ENCODE measurements around the gene ACER2. TPM values are rescaled to one million over a fixed set of nuclear protein-coding genes. Genes with fewer than 3 reads are reported as not detected.

Gene ACER2
- total RNA-seq, 4 donors from 2014 or later: 2.8 to 13.2 (median 9.3) TPM

DNA sequence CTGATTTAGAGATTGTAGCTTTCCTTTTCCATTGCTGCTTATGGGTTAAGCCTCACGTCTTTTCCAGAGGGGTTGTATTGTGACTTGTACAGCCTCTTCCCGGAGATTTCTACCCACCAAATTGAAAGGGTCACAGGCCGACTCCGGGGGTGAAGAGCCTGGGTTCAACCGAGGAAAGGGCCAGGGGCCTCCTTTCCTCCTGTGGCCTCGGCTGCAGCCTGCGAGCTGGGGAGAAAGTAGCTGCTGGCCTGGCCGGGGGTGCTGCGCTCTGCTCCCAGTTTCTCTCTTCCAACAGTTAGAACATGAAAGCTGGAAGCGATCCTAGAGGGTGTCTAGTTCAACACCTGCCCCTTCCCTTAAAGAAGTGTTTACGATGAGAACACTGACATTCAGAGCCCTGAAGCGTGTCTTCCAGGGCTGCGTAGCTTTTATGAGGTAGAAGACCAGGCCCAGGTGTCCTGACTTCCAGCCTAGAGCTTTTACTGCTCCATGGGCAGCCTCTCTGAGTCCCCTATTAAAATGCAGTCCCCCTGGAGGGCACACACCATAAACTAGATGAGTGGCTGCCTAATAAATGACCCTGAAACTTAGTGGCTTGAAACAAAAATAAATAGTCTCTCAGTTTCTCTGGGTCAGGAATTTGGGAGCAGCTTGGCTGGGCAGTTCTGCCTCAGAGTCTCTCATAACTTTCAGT, 56.9 kb downstream of the ACER2 start:
- TF ChIP-seq EP300 (IDR thresholded peaks at IDR 0.05; ENCODE audit: low read depth) (no peak), POLR2A (IDR thresholded peaks at IDR 0.05) (no peak), POLR2AphosphoS5 (IDR thresholded peaks at IDR 0.05) (no peak)
- TF ChIP-seq, protein P1, sequence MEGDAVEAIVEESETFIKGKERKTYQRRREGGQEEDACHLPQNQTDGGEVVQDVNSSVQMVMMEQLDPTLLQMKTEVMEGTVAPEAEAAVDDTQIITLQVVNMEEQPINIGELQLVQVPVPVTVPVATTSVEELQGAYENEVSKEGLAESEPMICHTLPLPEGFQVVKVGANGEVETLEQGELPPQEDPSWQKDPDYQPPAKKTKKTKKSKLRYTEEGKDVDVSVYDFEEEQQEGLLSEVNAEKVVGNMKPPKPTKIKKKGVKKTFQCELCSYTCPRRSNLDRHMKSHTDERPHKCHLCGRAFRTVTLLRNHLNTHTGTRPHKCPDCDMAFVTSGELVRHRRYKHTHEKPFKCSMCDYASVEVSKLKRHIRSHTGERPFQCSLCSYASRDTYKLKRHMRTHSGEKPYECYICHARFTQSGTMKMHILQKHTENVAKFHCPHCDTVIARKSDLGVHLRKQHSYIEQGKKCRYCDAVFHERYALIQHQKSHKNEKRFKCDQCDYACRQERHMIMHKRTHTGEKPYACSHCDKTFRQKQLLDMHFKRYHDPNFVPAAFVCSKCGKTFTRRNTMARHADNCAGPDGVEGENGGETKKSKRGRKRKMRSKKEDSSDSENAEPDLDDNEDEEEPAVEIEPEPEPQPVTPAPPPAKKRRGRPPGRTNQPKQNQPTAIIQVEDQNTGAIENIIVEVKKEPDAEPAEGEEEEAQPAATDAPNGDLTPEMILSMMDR (IDR thresholded peaks at IDR 0.05): no peak
- Histone ChIP-seq H3K9me3 (no peaks in the 10 kb centered on the region), H3K4me1 (peaks cover 0 to 6% (median 3%) of the 10 kb centered on the region in 4 donors), H3K4me3 (no peak overlapping the region), H3K27me3 (no peaks in the 10 kb centered on the region), H3K27ac (no peak overlapping the region), H3K36me3 (no peaks in the 10 kb centered on the region)
- intact Hi-C loops (cut with DNase I; ENCODE audit: low total_unique reads): no loop called here
- no peak for DNase-seq
- in situ Hi-C loops (cut with MboI; ENCODE audit: low pct_ligation_motif_present in 1 of 4, low pct_unique_long_range_greater_than_20kb in 1 of 4, low sequenced_read_pairs in 3 of 4): loop anchor here in 1 of 4 donors (25.0 kb wide), 1 partner anchor 378 kb away; no protein-coding TSS in a partner anchor
- 83 to 91% methylated on average over 4 to 13 of the region's 13 CpGs for WGBS, 2 donors (ENCODE audit: low coverage in 1 of 2)

DNA sequence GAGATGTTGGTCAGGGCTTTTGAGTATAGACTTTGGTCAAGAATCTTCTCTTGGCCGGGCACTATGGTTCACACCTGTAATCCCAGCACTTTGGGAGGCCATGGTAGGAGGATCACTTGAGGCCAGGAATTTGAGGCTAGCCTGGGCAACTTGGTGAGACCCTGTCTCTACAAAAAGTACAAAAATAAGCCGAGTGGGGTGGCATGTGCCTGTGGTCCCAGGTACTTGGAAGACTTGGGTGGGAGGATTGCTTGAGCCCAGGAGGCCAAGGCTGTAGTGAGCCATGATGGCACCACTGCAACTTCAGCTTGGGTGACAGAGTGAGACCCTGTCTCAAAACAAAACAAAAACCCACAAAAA, 57.5 kb downstream of the ACER2 start:
- WGBS, 2 donors (ENCODE audit: low coverage in 1 of 2): 80 to 92% methylated on average over 1 to 2 of the region's 2 CpGs
- Histone ChIP-seq H3K27ac (no peak overlapping the region), H3K4me1 (peaks cover 0 to 6% (median 3%) of the 10 kb centered on the region in 4 donors), H3K9me3 (no peaks in the 10 kb centered on the region), H3K27me3 (no peaks in the 10 kb centered on the region), H3K36me3 (no peaks in the 10 kb centered on the region), H3K4me3 (no peak overlapping the region)
- intact Hi-C loops (cut with DNase I; ENCODE audit: low total_unique reads) (no loop called here), in situ Hi-C loops (cut with MboI; ENCODE audit: low pct_ligation_motif_present in 1 of 4, low pct_unique_long_range_greater_than_20kb in 1 of 4, low sequenced_read_pairs in 3 of 4) (loop anchor here in 1 of 4 donors (25.0 kb wide), 1 partner anchor 379 kb away; no protein-coding TSS in a partner anchor)
- no peak for DNase-seq
- TF ChIP-seq POLR2A (IDR thresholded peaks at IDR 0.05): no peak
- TF ChIP-seq POLR2AphosphoS5 (IDR thresholded peaks at IDR 0.05): no peak
- TF ChIP-seq, protein P1 (IDR thresholded peaks at IDR 0.05): no peak
- no peak for TF ChIP-seq EP300 (IDR thresholded peaks at IDR 0.05; ENCODE audit: low read depth)

DNA sequence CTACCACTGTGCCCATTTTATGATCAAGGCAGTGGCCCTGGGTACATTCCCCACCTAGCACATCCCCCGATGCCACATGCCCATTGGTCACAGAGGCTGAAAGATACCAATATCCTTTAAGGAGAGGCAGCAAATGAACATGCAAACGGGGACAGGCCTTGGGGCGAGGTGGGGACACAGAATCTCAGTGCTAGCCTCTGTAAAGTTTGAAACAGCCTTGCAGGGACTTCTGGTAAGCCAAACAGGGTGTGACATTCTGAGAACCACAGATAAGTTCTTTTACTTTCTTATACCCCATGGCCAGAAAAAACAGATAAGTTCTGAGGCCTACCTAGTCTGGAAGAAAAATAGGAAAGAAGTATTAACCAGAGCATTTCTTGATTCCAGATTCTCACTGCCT, 60.5 kb downstream of the ACER2 start:
- Histone ChIP-seq H3K27me3 (no peaks in the 10 kb centered on the region), H3K9me3 (no peaks in the 10 kb centered on the region), H3K27ac (no peak overlapping the region), H3K4me1 (peaks cover 0 to 12% (median 6%) of the 10 kb centered on the region in 4 donors), H3K36me3 (no peaks in the 10 kb centered on the region), H3K4me3 (no peak overlapping the region)
- no peak for DNase-seq
- 93 to 100% methylated on average over 2 to 3 of the region's 3 CpGs for WGBS, 2 donors (ENCODE audit: low coverage in 1 of 2)
- TF ChIP-seq, protein P1 (IDR thresholded peaks at IDR 0.05): no peak
- TF ChIP-seq EP300 (IDR thresholded peaks at IDR 0.05; ENCODE audit: low read depth) (no peak), POLR2A (IDR thresholded peaks at IDR 0.05) (no peak), POLR2AphosphoS5 (IDR thresholded peaks at IDR 0.05) (no peak)
- intact Hi-C loops (cut with DNase I; ENCODE audit: low total_unique reads): no loop called here
- in situ Hi-C loops (cut with MboI; ENCODE audit: low pct_ligation_motif_present in 1 of 4, low pct_unique_long_range_greater_than_20kb in 1 of 4, low sequenced_read_pairs in 3 of 4): loop anchor here in 1 of 4 donors (25.0 kb wide), 1 partner anchor 382 kb away; no protein-coding TSS in a partner anchor

DNA sequence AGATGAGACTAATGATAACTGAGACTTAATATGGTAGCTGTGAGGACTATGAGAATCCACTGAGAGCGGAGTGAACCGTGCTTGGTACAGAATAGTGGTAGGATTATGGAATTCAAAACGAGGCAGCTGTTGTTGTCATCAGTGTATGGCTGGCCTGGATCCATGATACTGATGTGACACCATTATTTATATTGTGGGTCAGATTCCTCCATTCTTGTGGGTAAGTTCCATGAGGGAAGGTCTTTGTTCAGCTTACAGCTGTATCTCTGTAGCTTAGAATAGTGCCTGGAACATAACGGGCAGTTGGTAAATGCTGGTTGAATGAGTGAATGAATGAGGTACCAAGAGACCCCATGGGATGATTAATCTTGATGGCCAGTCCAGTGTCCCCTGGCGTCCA, 61.8 kb downstream of the ACER2 start:
- Histone ChIP-seq H3K36me3 (no peaks in the 10 kb centered on the region), H3K4me3 (no peak overlapping the region), H3K27ac (no peak overlapping the region), H3K27me3 (no peaks in the 10 kb centered on the region), H3K4me1 (peaks cover 0 to 7% (median 3%) of the 10 kb centered on the region in 4 donors), H3K9me3 (no peaks in the 10 kb centered on the region)
- WGBS, 2 donors (ENCODE audit: low coverage in 1 of 2): 49 to 52% methylated on average over 5 of the region's 5 CpGs
- intact Hi-C loops (cut with DNase I; ENCODE audit: low total_unique reads): no loop called here
- TF ChIP-seq POLR2AphosphoS5 (IDR thresholded peaks at IDR 0.05): no peak
- no peak for TF ChIP-seq EP300 (IDR thresholded peaks at IDR 0.05; ENCODE audit: low read depth)
- TF ChIP-seq, protein P1 (IDR thresholded peaks at IDR 0.05): no peak
- TF ChIP-seq POLR2A (IDR thresholded peaks at IDR 0.05): no peak
- DNase-seq: no peak
- in situ Hi-C loops (cut with MboI; ENCODE audit: low pct_ligation_motif_present in 1 of 4, low pct_unique_long_range_greater_than_20kb in 1 of 4, low sequenced_read_pairs in 3 of 4): loop anchor here in 1 of 4 donors (25.0 kb wide), 1 partner anchor 383 kb away; no protein-coding TSS in a partner anchor

All from transverse colon (tissue), 4 donors.